ENCODE data around the gene UBASH3A.
A peak's percentile ranks its signal among the peaks of the same experiment; 100 is the strongest.

The UBASH3A gene

GRCh38 chr21:42495765-42496119 is 92.0 kb downstream of the UBASH3A start:
- peak; percentile 73 for DNase-seq

DNA sequence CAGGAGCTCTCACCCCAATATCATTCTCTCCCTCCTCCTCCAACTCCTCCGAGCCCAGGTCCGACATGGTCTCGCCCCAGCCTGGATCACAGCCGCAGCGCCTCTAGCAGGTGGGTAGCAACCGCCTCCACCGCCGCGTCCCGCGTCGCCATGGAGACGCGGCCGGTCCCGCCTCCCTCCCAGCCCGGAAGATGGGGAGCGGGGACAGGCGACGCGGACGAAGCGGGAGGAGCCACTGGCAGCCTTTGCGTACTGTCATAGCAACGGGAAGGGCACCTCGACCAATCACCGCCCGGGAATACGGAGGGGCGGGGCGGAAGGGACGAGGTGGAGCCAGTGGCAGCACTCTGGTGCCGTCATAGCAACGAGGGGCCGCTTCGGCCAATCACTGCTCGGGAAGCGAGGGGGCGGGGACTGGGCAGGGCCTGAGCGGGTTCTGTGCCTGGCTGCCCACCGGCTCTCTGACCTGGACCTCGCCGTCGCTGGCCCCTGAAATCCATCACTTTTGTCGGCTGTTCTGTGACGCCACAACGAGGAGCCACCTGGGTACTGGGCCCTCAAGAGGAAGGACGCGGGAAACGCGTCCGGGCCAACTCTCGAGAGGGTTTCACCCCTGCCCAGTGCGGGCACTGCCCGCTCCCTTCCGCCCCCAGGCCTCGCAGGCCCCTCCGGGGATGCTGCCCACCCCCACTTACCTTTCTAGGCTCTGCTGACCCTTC is 92.6 kb downstream of the UBASH3A start, which contains the start of gene RSPH1:
TSS of gene RSPH1 (minus strand) at position 105 of the 719 bp plus-strand sequence. CDS start at position 67, 38 bp downstream.
- peak; percentile 99 for DNase-seq

DNA sequence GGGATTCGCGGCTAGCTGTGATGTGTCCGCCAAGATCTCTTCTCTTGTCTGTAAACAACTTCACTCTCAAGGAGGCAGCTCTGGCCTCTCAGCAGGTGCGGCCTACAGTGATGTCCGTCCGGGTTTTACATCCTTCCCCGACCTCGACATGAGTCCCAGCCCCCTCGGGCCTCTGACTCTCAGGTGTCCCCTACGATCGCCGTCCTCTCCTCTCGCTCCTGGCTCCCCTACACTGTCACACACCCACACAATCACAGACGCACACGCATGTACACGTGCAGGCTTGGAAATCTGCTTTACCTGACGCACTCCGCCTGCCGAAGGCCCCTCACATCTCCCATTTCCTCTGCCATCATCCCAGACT is 93.1 kb downstream of the UBASH3A start:
- peak; percentile 26 for DNase-seq

All from NCI-H1105 treated with DMSO at 0.1 percent for 48 hours (cell line).